Liver (tissue), 9 donors: ENCODE results near the gene EXOC6B. TPM values are rescaled to one million over a fixed set of nuclear protein-coding genes. Genes with fewer than 3 reads are reported as not detected.

Experiments
- DNase-seq: peaks from one replicate; pipeline ENCODE4 v3.0.0-alpha.2; 2017; ENCODE audit warnings: low spot score
- H3K27ac ChIP-seq, 2 donors: one replicate each; pipeline ENCODE4 v1.7.0; 2013; ENCODE audit warnings: inconsistent platforms in 2 of 2, low read length in 2 of 2, control low read depth in 1 of 2, low read depth in 1 of 2, mild to moderate bottlenecking in 1 of 2
- H3K27me3 ChIP-seq, 4 donors: one replicate each; pipeline versions ENCODE4 v1.6.1 to v1.7.0; 2013; ENCODE audit warnings: low read length in 3 of 4, inconsistent platforms in 1 of 4, mild to moderate bottlenecking in 1 of 4, moderate library complexity in 1 of 4; ENCODE audit not compliant: control insufficient read depth in 4 of 4, insufficient read depth in 4 of 4
- H3K36me3 ChIP-seq, 4 donors: one replicate each; pipeline versions ENCODE4 v1.6.1 to v1.7.0; 2013; ENCODE audit warnings: low read length in 3 of 4, mild to moderate bottlenecking in 3 of 4, low read depth in 1 of 4, moderate library complexity in 1 of 4; ENCODE audit not compliant: control insufficient read depth in 4 of 4, insufficient read depth in 3 of 4
- H3K4me1 ChIP-seq, 4 donors: one replicate each; pipeline versions ENCODE4 v1.6.1 to v1.7.0; 2013; ENCODE audit warnings: low read length in 3 of 4, mild to moderate bottlenecking in 3 of 4, moderate library complexity in 1 of 4; ENCODE audit not compliant: control insufficient read depth in 4 of 4, insufficient read depth in 4 of 4
- H3K4me3 ChIP-seq, 3 donors: one replicate each; pipeline versions ENCODE4 v1.6.1 to v1.7.0; 2013; ENCODE audit warnings: low read length in 3 of 3, control low read depth in 1 of 3, low read depth in 1 of 3, mild to moderate bottlenecking in 1 of 3
- H3K9ac ChIP-seq, 2 donors: one replicate each; pipeline ENCODE4 v1.7.0; 2013; ENCODE audit warnings: low read length in 2 of 2, mild to moderate bottlenecking in 2 of 2, moderate library complexity in 2 of 2, control low read depth in 1 of 2, low read depth in 1 of 2
- H3K9me3 ChIP-seq, 4 donors: one replicate each; pipeline versions ENCODE4 v1.6.1 to v1.7.0; 2013; ENCODE audit warnings: low read length in 3 of 4; ENCODE audit not compliant: control insufficient read depth in 4 of 4
- CTCF ChIP-seq: fragments of 150-350 bp; IDR thresholded peaks from 2 replicates; pipeline ENCODE4 v1.5.1; 2017; ENCODE audit warnings: improper control_type of control experiment, low read depth, low read length; ENCODE audit not compliant: missing input control
- FOXA1 ChIP-seq: IDR thresholded peaks from 2 replicates; pipeline ENCODE4 v1.6.1; 2016; ENCODE audit warnings: antibody characterized with exemption
- GABPA ChIP-seq, 2 donors: IDR thresholded peaks in 1 of 2; conservative IDR thresholded peaks in 1 of 2; 2 replicates each; pipeline ENCODE4 v1.6.1; 2016; ENCODE audit warnings: antibody characterized with exemption in 2 of 2, mild to moderate bottlenecking in 1 of 2, moderate library complexity in 1 of 2
- HNF4A ChIP-seq, 2 donors: conservative IDR thresholded peaks; 2 replicates each; pipeline ENCODE4 v1.6.1; 2016; ENCODE audit warnings: antibody characterized with exemption in 2 of 2, mild to moderate bottlenecking in 2 of 2
- JUND ChIP-seq, 2 donors: IDR thresholded peaks; 2 replicates each; pipeline ENCODE4 v1.6.1; 2016; ENCODE audit warnings: antibody characterized with exemption in 2 of 2
- NR2F2 ChIP-seq: IDR thresholded peaks from 2 replicates; pipeline ENCODE4 v1.6.1; 2016; ENCODE audit warnings: antibody characterized with exemption
- RAD21 ChIP-seq, 2 donors: IDR thresholded peaks; 2 replicates each; pipeline ENCODE4 v1.6.1; 2016; ENCODE audit warnings: antibody characterized with exemption in 2 of 2, mild to moderate bottlenecking in 2 of 2
- REST ChIP-seq: IDR thresholded peaks from 2 replicates; pipeline ENCODE4 v1.6.1; 2016; ENCODE audit warnings: antibody characterized with exemption, mild to moderate bottlenecking
- TAF1 ChIP-seq: conservative IDR thresholded peaks from 2 replicates; pipeline ENCODE4 v1.6.1; 2016; ENCODE audit warnings: antibody characterized with exemption, mild to moderate bottlenecking
- YY1 ChIP-seq: IDR thresholded peaks from 2 replicates; pipeline ENCODE4 v1.6.1; 2016; ENCODE audit warnings: antibody characterized with exemption, mild to moderate bottlenecking
- ZBTB33 ChIP-seq: IDR thresholded peaks from 2 replicates; pipeline ENCODE4 v1.6.1; 2016; ENCODE audit warnings: antibody characterized with exemption
- WGBS: extraction: QIAGEN DNeasy Blood & Tissue Kit; methylation state at CpG from one replicate; pipeline ENCODE4 v1.1.7; 2013; 5-methylcytosine and 5-hydroxymethylcytosine counted together
- polyA plus RNA-seq, 2 donors: library from polyadenylated mRNA; stranded (reverse) in 1 of 2; unstranded in 1 of 2; fragments of 200-250 nt in 1 of 2; fragments of >200 nt in 1 of 2; fragmentation: Nextera tagmentation in 1 of 2; extraction: Ambion mirVana in 1 of 2; gene quantifications; one replicate each; pipeline versions ENCODE4 v1.2.1 to v1.2.3, GENCODE V29; 2013 to 2015
- total RNA-seq, 2 donors: library from RNA; depleted of rRNA; stranded (reverse); fragments of >200 nt; gene quantifications; one replicate each; pipeline ENCODE4 v1.2.3, GENCODE V29; 2014
- TF ChIP-seq, protein P1 (sequence below): IDR thresholded peaks from 2 replicates; pipeline ENCODE4 v1.6.1; 2016; ENCODE audit warnings: antibody characterized with exemption
- donor health status: healthy.
- donor health status: healthy.
- donor health status: healthy.
- donor health status: healthy.
- donor health status: healthy.

The EXOC6B gene
- total and polyA plus RNA-seq, 4 donors, result 1.7 to 9.5 (median 5.5) TPM

DNA sequence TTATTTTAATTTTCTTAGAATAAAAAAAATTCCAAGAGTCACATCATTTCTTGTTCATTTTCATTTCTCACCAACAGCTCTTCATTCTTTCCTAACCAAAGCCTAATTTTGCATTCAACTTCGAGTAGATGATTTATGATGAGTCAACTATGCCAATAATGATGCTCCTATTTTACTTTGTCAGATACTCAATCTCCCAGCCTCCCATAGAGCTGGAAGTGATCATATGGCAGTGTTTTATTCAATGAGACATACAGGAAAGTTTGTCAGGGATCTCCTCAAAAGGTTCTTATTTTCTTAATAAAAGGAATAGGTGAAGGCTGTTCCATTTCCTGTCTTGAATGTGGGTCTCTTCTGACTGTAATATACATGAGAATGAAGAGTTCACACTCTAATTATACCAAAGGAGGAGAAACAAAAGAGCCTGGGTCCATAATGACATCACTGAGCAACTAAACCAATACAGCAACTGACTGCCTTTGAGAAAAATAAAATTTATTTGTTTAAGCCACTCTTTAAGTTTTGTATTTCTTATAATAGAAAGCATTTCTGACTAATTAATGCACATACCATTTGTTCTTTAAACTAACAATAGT lies 447.0 kb downstream of the EXOC6B start:
- H3K4me3 ChIP-seq, result no peak overlapping the region
- no peaks in the 10 kb centered on the region for H3K27me3 ChIP-seq
- DNase-seq, result no peak
- no peak overlapping the region for H3K27ac ChIP-seq
- no peak overlapping the region for H3K9ac ChIP-seq
- peaks cover 0 to 3% (median 0%) of the 10 kb centered on the region in 4 donors for H3K36me3 ChIP-seq
- H3K9me3 ChIP-seq, result no peaks in the 10 kb centered on the region
- no peaks in the 10 kb centered on the region for H3K4me1 ChIP-seq
- no peak for TF ChIP-seq NR2F2
- TF ChIP-seq YY1, result no peak
- no peak for TF ChIP-seq RAD21 (IDR thresholded peaks at IDR 0.05)
- TF ChIP-seq REST, result no peak
- TF ChIP-seq JUND (IDR thresholded peaks at IDR 0.05), result no peak
- TF ChIP-seq, protein P1, sequence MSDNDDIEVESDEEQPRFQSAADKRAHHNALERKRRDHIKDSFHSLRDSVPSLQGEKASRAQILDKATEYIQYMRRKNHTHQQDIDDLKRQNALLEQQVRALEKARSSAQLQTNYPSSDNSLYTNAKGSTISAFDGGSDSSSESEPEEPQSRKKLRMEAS, result no peak
- no peak for TF ChIP-seq ZBTB33
- no peak for TF ChIP-seq CTCF
- no peak for TF ChIP-seq GABPA (IDR thresholded peaks at IDR 0.05 in 1 of 2, conservative IDR thresholded peaks at IDR 0.05 in 1 of 2)
- WGBS, result 90% methylated on average over 1 of the region's 1 CpG

DNA sequence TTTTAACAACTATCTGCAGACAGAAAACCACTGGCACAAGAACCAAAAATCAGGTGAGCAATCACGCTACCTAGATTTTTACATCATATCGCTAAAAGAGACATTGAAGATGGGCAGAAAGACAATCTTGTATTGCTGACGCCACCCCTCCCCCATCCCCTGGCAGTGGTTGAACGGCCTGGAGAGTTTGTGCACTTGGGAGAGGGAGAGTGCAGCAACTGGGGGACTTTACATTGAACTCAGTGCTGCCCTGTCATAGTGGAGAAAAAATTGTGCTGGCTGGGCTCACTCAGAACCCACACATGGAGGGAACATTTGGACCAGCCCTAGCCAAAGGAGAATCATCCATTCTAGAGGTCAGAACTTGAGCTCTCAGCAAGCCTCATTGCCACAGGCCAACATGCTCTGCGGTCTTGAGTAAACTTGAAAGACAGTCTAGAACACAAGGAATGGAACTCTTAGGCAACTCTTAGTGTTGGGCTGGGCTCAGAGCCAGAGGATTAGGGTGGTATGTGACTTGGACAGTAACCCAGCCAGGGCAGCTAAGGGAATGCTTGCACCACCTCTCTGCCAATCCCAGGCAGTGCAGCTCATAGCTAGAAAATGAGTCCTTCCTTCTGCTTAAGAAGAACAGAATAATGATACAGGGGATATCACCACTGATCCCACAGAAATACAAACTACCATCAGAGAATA lies 458.2 kb downstream of the EXOC6B start:
- Histone ChIP-seq H3K9ac (no peak overlapping the region), H3K36me3 (no peaks in the 10 kb centered on the region), H3K27ac (no peak overlapping the region), H3K4me1 (no peaks in the 10 kb centered on the region), H3K27me3 (no peaks in the 10 kb centered on the region), H3K9me3 (no peaks in the 10 kb centered on the region), H3K4me3 (no peak overlapping the region)
- 81% methylated on average over 5 of the region's 5 CpGs for WGBS
- no peak for DNase-seq
- TF ChIP-seq TAF1 (no peak), REST (no peak), FOXA1 (no peak), HNF4A (conservative IDR thresholded peaks at IDR 0.05) (peak in 1 of 2 donors; percentile 9), RAD21 (IDR thresholded peaks at IDR 0.05) (peak; percentile 31 to 38), CTCF (peak; percentile 26)
